ENCODE results near the gene ST6GALNAC2.
A peak's percentile ranks its signal among the peaks of the same experiment; 100 is the strongest.

ST6GALNAC2 gene

DNA sequence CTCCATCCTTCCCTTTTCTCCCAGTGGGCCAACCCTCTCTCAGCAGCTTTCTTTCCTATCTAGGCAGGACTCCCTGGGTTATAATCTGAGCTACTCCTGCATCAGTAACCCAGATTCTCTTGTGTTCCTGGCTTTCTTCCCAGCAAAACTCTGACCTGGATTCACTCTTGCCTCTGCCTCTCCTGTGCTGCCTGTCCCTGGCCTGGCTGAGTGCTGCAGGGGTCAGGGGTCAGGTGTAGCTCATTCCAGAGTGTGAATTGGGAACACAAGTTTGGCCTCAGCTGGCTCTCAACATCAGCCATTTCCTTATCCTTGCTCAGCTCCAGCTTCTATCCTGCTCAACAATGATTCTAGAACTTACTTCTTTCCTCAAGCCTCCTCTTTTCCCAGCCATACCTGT is 2.5 kb upstream of the ST6GALNAC2 start:
- no peak overlapping the region for H3K4me3 ChIP-seq (ENCODE audit: low read depth, low read length)
- no peak overlapping the region for H3K4me2 ChIP-seq (ENCODE audit: low read length)
- H3K79me2 ChIP-seq = no peaks in the 10 kb centered on the region
- H3K36me3 ChIP-seq (ENCODE audit: control insufficient read depth, insufficient read depth, low read length) = no peaks in the 10 kb centered on the region
- no peak overlapping the region for H3K27ac ChIP-seq
- TF ChIP-seq, protein P1, sequence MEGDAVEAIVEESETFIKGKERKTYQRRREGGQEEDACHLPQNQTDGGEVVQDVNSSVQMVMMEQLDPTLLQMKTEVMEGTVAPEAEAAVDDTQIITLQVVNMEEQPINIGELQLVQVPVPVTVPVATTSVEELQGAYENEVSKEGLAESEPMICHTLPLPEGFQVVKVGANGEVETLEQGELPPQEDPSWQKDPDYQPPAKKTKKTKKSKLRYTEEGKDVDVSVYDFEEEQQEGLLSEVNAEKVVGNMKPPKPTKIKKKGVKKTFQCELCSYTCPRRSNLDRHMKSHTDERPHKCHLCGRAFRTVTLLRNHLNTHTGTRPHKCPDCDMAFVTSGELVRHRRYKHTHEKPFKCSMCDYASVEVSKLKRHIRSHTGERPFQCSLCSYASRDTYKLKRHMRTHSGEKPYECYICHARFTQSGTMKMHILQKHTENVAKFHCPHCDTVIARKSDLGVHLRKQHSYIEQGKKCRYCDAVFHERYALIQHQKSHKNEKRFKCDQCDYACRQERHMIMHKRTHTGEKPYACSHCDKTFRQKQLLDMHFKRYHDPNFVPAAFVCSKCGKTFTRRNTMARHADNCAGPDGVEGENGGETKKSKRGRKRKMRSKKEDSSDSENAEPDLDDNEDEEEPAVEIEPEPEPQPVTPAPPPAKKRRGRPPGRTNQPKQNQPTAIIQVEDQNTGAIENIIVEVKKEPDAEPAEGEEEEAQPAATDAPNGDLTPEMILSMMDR (IDR thresholded peaks at IDR 0.05) = no peak
- H3K9me3 ChIP-seq (ENCODE audit: control insufficient read depth, low read length) = no peaks in the 10 kb centered on the region
- H3K4me1 ChIP-seq = no peaks in the 10 kb centered on the region
- no peak overlapping the region for H2AFZ ChIP-seq
- no peak overlapping the region for H3K9ac ChIP-seq
- no peaks in the 10 kb centered on the region for H3K27me3 ChIP-seq (ENCODE audit: control insufficient read depth, insufficient read depth, low read length)

DNA sequence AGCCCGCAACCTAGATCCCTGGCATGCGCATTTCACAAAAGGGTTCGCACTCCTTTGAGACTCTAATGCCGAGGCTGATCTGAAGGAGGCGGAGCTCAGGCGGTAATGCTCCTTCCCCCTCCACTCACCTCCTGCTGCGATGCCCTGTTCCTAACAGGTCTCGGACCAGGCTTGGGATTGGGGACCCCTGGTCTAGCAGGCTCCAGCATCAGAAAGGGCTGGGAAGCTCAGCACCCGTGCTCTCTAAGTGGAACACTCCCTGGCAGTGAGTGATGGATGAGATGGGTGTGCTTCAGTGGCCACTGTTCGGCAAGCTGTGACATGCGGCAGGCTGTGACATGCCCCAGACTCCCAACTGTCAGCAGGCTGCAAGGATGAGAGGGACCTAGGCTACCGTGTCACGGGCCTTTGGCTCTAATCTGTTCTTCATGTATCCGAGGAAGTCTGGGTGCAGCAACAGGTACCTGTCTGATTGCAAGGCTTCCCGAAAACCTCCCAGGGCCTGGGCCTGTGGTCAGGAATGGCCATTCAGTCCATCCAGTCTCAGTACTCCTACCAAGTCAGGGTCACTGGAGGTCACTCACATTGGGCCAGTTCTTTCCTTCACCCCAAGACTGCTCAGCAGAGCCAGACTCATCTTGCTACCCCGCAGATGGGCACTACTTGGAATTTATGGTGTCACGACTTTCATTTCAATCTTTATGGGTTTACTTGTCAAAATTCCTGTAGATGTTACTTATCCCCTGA is 1.3 kb upstream of the ST6GALNAC2 start:
- Histone ChIP-seq H3K4me1 (no peaks in the 10 kb centered on the region), H3K36me3 (ENCODE audit: control insufficient read depth, insufficient read depth, low read length) (no peaks in the 10 kb centered on the region), H3K27ac (no peak overlapping the region), H3K9ac (no peak overlapping the region), H3K4me3 (ENCODE audit: low read depth, low read length) (no peak overlapping the region), H3K9me3 (ENCODE audit: control insufficient read depth, low read length) (no peaks in the 10 kb centered on the region), H3K4me2 (ENCODE audit: low read length) (no peak overlapping the region), H2AFZ (no peak overlapping the region), H3K79me2 (no peaks in the 10 kb centered on the region), H3K27me3 (ENCODE audit: control insufficient read depth, insufficient read depth, low read length) (no peaks in the 10 kb centered on the region)
- TF ChIP-seq, protein P1 (IDR thresholded peaks at IDR 0.05) = no peak

DNA sequence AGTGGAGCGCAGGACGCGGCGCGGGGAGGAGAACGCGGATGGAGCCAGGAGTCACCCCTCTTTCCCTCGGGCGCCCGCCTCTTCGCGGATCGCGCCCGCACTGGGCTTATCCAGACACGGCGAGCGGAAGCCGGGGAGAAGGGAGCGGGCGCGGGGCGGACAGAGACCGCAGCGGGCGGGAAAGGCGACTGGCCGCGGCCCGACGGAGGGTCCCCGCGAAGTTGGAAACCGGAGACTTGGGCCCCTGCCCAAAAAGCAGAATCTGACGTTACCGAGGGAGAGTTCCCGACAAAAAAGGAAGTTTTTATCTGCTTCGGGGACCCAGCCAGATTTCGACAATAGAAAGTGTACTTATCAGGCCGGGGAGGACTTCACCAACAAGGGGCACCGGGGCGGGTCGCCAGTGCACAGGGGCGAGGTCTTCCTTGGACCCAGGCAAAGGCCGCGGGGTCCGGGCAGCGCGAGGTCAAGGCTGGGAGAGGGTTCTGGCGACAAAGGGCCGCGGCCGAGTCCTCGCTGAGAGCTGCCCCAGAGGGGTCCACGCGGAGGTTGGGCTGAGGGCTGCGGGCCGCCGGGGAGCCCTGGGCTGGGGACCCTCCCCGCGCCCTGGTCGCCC is 519 bp downstream of the ST6GALNAC2 start:
- H2AFZ ChIP-seq = peak overlapping the region; percentile 68
- no peaks in the 10 kb centered on the region for H3K79me2 ChIP-seq
- H3K36me3 ChIP-seq (ENCODE audit: control insufficient read depth, insufficient read depth, low read length) = no peaks in the 10 kb centered on the region
- no peaks in the 10 kb centered on the region for H3K27me3 ChIP-seq (ENCODE audit: control insufficient read depth, insufficient read depth, low read length)
- H3K4me1 ChIP-seq = no peaks in the 10 kb centered on the region
- peak overlapping the region; percentile 95 for H3K4me2 ChIP-seq (ENCODE audit: low read length)
- no peaks in the 10 kb centered on the region for H3K9me3 ChIP-seq (ENCODE audit: control insufficient read depth, low read length)
- H3K27ac ChIP-seq = no peak overlapping the region
- H3K9ac ChIP-seq = no peak overlapping the region
- TF ChIP-seq, protein P1 (IDR thresholded peaks at IDR 0.05) = no peak
- peak overlapping the region; percentile 63 for H3K4me3 ChIP-seq (ENCODE audit: low read depth, low read length)

DNA sequence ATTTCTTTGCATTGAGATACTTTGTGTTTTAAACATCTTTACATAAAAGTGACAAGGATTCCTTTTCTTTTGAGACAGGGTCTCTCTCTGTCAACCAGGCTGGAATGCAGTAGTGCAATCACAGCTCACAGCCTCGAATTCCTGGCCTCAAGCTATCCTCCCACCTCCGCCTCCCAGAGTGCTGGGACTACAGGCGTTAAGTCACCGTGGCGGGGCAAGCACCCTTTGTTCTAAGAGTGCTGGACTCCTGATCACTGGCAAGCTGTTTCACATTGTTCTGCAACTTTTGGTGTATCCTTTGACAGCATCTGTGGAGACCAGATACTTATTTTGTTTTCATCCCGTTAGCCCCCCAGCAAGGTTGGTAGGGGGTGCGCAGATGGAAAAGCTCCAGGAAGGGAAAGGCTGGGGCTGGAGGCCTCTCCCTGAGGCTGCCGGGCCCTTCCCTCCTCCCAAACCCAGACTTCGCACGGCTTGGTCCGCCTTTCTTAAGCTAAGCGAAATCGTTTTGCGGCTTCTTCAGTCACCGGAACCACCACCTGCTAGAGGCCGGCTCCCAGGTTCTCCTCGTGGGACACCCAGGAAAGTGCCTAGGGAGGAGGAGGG is 1.1 kb downstream of the ST6GALNAC2 start:
- H3K4me3 ChIP-seq (ENCODE audit: low read depth, low read length) = peak overlapping the region; percentile 63
- H3K4me2 ChIP-seq (ENCODE audit: low read length) = peak overlapping the region; percentile 95
- no peaks in the 10 kb centered on the region for H3K4me1 ChIP-seq
- H2AFZ ChIP-seq = peak overlapping the region; percentile 68
- H3K27me3 ChIP-seq (ENCODE audit: control insufficient read depth, insufficient read depth, low read length) = no peaks in the 10 kb centered on the region
- no peaks in the 10 kb centered on the region for H3K9me3 ChIP-seq (ENCODE audit: control insufficient read depth, low read length)
- TF ChIP-seq, protein P1 (IDR thresholded peaks at IDR 0.05) = no peak
- no peak overlapping the region for H3K27ac ChIP-seq
- no peak overlapping the region for H3K9ac ChIP-seq
- H3K36me3 ChIP-seq (ENCODE audit: control insufficient read depth, insufficient read depth, low read length) = no peaks in the 10 kb centered on the region
- no peaks in the 10 kb centered on the region for H3K79me2 ChIP-seq

Data from parathyroid adenoma (tissue), 2 donors.